HepG2 (cell line): ENCODE results near the gene HSD17B2. TPM values are rescaled to one million over a fixed set of nuclear protein-coding genes. Genes with fewer than 3 reads are reported as not detected.
A peak's percentile ranks its signal among the peaks of the same experiment; 100 is the strongest.

Experiments used
- ARNT2 ChIP-seq: sonication (generic); formaldehyde crosslinking; IDR thresholded peaks from 2 replicates; pipeline ENCODE4 v1.8.0; 2022; ENCODE audit warnings: mild to moderate bottlenecking, low read depth, missing genetic modification reagents, moderate library complexity
- ATRX ChIP-seq: sonication (generic); formaldehyde crosslinking; IDR thresholded peaks from 2 replicates; pipeline ENCODE4 v1.4.0; 2020; ENCODE audit warnings: missing genetic modification reagents, borderline replicate concordance
- CBX5 ChIP-seq: sonication (generic); formaldehyde crosslinking; IDR thresholded peaks from 2 replicates; pipeline ENCODE4 v1.4.0; 2020; ENCODE audit warnings: missing genetic modification reagents, borderline replicate concordance
- ERF ChIP-seq: IDR thresholded peaks from 2 replicates; pipeline ENCODE4 v1.6.1; 2018; ENCODE audit warnings: missing biosample characterization, missing genetic modification reagents
- FOXC1 ChIP-seq: sonication (generic); formaldehyde crosslinking; IDR thresholded peaks from 2 replicates; pipeline ENCODE4 v1.8.0; 2022; ENCODE audit warnings: mild to moderate bottlenecking, missing genetic modification reagents, borderline replicate concordance
- IKZF4 ChIP-seq: sonication (generic); formaldehyde crosslinking; IDR thresholded peaks from 2 replicates; pipeline ENCODE4 v1.5.1; 2020; ENCODE audit warnings: borderline replicate concordance, mild to moderate bottlenecking, low read depth, missing genetic modification reagents; ENCODE audit errors: not compliant biosample characterization
- KAT7 ChIP-seq: IDR thresholded peaks from 2 replicates; pipeline ENCODE4 v1.6.1; 2018; ENCODE audit warnings: borderline replicate concordance, missing compliant biosample characterization
- KDM3A ChIP-seq: IDR thresholded peaks from 2 replicates; pipeline ENCODE4 v1.6.1; 2018; ENCODE audit warnings: low read depth, missing compliant biosample characterization
- MEF2D ChIP-seq: sonication (generic); formaldehyde crosslinking; IDR thresholded peaks from 2 replicates; pipeline ENCODE4 v1.5.1; 2020; ENCODE audit warnings: mild to moderate bottlenecking, missing genetic modification reagents
- MYC ChIP-seq: sonication (generic); formaldehyde crosslinking; IDR thresholded peaks from 2 replicates; pipeline ENCODE4 v1.9.0; 2021; ENCODE audit warnings: missing genetic modification reagents, borderline replicate concordance
- POLR2AphosphoS5 ChIP-seq: IDR thresholded peaks from 2 replicates; pipeline ENCODE4 v1.6.1; 2012; ENCODE audit warnings: low read depth, low read length
- REPIN1 ChIP-seq: sonication (generic); formaldehyde crosslinking; IDR thresholded peaks from 2 replicates; pipeline ENCODE4 v1.8.0; 2022; ENCODE audit warnings: missing genetic modification reagents, low read depth, mild to moderate bottlenecking, borderline replicate concordance
- SMARCC2 ChIP-seq: fragments of 450-650 bp; IDR thresholded peaks from 2 replicates; pipeline ENCODE4 v1.6.1; 2017; ENCODE audit warnings: antibody characterized with exemption, mild to moderate bottlenecking
- SRSF1 ChIP-seq: fragments of 200-400 bp; formaldehyde crosslinking; optimal IDR thresholded peaks from 2 replicates; pipeline ENCODE3; 2017; ENCODE audit warnings: mild to moderate bottlenecking, low read depth, low read length, moderate library complexity
- ZNF121 ChIP-seq: sonication (generic); formaldehyde crosslinking; IDR thresholded peaks from 2 replicates; pipeline ENCODE4 v1.5.0; 2020; ENCODE audit warnings: mild to moderate bottlenecking, missing genetic modification reagents
- ZNF550 ChIP-seq: sonication (generic); formaldehyde crosslinking; IDR thresholded peaks from 2 replicates; pipeline ENCODE4 v1.4.0; 2020; ENCODE audit warnings: mild to moderate bottlenecking, missing genetic modification reagents, borderline replicate concordance
- ZNF704 ChIP-seq: sonication (generic); formaldehyde crosslinking; IDR thresholded peaks from 2 replicates; pipeline ENCODE4 v1.8.1; 2023; ENCODE audit warnings: mild to moderate bottlenecking, inconsistent platforms, moderate library complexity, missing genetic modification reagents, borderline replicate concordance
- polyA plus RNA-seq, 8 experiments: library from polyadenylated mRNA; depleted of rRNA in 3 of 8; stranded (reverse) in 7 of 8; unstranded in 1 of 8; fragments of >200 nt; fragmentation: Illumina TruSeq in 4 of 8; extraction: Trizol in 4 of 8; gene quantifications; 2 replicates each; pipeline versions ENCODE4 v1.2.1 to v1.2.3, GENCODE V29; 2011 to 2016; ENCODE audit warnings: low read depth in 4 of 8, missing spikeins in 1 of 8, mixed read lengths in 1 of 8; ENCODE audit not compliant: insufficient read depth in 1 of 8
- total RNA-seq, 5 experiments: library from RNA; depleted of rRNA; stranded (reverse); fragments of >200 nt; fragmentation: Illumina TruSeq; extraction: Trizol; gene quantifications; 2 replicates each; pipeline ENCODE4 v1.2.3, GENCODE V29; 2016; ENCODE audit warnings: low read depth in 1 of 5
- TF ChIP-seq, protein P1 (sequence below): sonication (generic); formaldehyde crosslinking; IDR thresholded peaks from 2 replicates; pipeline ENCODE4 v1.4.0; 2020; ENCODE audit warnings: missing genetic modification reagents, borderline replicate concordance
- TF ChIP-seq, protein P2 (sequence below): sonication (generic); formaldehyde crosslinking; IDR thresholded peaks from 2 replicates; pipeline ENCODE4 v1.9.0; 2021; ENCODE audit warnings: missing genetic modification reagents, borderline replicate concordance

Gene HSD17B2
- total and polyA plus RNA-seq, 2 of the 13 experiments (the other 11 are each of a cell fraction or from before 2014, with no cell fraction given) = 26.3 to 69.3 TPM

DNA sequence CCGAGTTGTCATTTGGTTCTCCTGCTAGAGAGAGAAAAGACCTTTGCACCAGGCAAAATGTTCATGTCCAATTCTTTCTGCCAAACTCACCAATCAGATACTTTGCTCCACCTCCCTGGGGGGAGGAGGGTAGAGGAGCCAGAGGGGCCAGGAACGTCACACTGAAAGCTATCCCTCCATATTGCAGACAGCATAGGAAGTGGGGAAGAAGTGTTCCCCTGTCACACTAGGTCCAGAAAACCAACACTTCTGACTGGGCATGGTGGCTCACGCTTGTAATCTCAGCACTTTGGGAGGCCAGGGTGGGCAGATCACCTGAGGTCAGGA lies 9.5 kb downstream of the HSD17B2 start (continued):
- TF ChIP-seq ATRX (CRISPR knock-in tag) (no peak), ZNF121 (CRISPR knock-in tag) (no peak), REPIN1 (no peak), CBX5 (CRISPR knock-in tag) (peak; percentile 51; the same call in 1 of the 2 replicates), ZNF704 (CRISPR knock-in tag) (no peak), KAT7 (CRISPR knock-in tag) (no peak), IKZF4 (CRISPR knock-in tag) (no peak), ERF (CRISPR knock-in tag) (no peak), KDM3A (no peak), MYC (peak; percentile 28; the same call in 1 of the 2 replicates), SRSF1 (no peak), MEF2D (CRISPR knock-in tag) (no peak), SMARCC2 (no peak), FOXC1 (no peak), POLR2AphosphoS5 (0 out of 2 replicates have a peak, but pooled peaks have one; percentile 39), ZNF550 (CRISPR knock-in tag) (no peak), ARNT2 (CRISPR knock-in tag) (no peak)
- TF ChIP-seq, protein P1, sequence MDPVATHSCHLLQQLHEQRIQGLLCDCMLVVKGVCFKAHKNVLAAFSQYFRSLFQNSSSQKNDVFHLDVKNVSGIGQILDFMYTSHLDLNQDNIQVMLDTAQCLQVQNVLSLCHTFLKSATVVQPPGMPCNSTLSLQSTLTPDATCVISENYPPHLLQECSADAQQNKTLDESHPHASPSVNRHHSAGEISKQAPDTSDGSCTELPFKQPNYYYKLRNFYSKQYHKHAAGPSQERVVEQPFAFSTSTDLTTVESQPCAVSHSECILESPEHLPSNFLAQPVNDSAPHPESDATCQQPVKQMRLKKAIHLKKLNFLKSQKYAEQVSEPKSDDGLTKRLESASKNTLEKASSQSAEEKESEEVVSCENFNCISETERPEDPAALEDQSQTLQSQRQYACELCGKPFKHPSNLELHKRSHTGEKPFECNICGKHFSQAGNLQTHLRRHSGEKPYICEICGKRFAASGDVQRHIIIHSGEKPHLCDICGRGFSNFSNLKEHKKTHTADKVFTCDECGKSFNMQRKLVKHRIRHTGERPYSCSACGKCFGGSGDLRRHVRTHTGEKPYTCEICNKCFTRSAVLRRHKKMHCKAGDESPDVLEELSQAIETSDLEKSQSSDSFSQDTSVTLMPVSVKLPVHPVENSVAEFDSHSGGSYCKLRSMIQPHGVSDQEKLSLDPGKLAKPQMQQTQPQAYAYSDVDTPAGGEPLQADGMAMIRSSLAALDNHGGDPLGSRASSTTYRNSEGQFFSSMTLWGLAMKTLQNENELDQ (CRISPR knock-in tag) = no peak
- TF ChIP-seq, protein P2, sequence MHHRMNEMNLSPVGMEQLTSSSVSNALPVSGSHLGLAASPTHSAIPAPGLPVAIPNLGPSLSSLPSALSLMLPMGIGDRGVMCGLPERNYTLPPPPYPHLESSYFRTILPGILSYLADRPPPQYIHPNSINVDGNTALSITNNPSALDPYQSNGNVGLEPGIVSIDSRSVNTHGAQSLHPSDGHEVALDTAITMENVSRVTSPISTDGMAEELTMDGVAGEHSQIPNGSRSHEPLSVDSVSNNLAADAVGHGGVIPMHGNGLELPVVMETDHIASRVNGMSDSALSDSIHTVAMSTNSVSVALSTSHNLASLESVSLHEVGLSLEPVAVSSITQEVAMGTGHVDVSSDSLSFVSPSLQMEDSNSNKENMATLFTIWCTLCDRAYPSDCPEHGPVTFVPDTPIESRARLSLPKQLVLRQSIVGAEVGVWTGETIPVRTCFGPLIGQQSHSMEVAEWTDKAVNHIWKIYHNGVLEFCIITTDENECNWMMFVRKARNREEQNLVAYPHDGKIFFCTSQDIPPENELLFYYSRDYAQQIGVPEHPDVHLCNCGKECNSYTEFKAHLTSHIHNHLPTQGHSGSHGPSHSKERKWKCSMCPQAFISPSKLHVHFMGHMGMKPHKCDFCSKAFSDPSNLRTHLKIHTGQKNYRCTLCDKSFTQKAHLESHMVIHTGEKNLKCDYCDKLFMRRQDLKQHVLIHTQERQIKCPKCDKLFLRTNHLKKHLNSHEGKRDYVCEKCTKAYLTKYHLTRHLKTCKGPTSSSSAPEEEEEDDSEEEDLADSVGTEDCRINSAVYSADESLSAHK = no peak
